Measurements from ENCODE around the gene SRSF5.
"Not testable (repeated sequence)": the region's sequence is repeated elsewhere in the genome, so short reads cannot be mapped to it uniquely, and the experiment has no call there.

Gene SRSF5

GRCh38 chr14:69766984-69767368, at the start of gene SRSF5:
SRSF5 (plus strand) TSS chr14:69767142; CDS start chr14:69768157, 1,015 bp downstream.
- Histone ChIP-seq H3K27me3 (ENCODE audit: control insufficient read depth in 1 of 2, insufficient read depth in 2 of 2, low read length in 2 of 2) (no peaks in the 10 kb centered on the region), H3K27ac (ENCODE audit: low read depth, low read length) (peak within 1 kb of the TSS; percentile 100), H3K4me3 (ENCODE audit: low read depth in 1 of 2, low read length in 2 of 2) (peak within 1 kb of the TSS; percentile 78 to 100), H3K9me3 (ENCODE audit: low read length) (no peaks in the 10 kb centered on the region), H3K9ac (ENCODE audit: low read length) (peak within 1 kb of the TSS; percentile 100), H3K4me1 (ENCODE audit: insufficient read depth, low read length) (peaks cover 34% of the 10 kb centered on the region), H3K36me3 (ENCODE audit: insufficient read depth, low read length) (peaks cover 41% of the 10 kb centered on the region)

GRCh38 chr14:69718614-69719013, 48.3 kb upstream of the SRSF5 start:
- H3K4me1 ChIP-seq (ENCODE audit: insufficient read depth, low read length) = peaks cover 16% of the 10 kb centered on the region
- H3K4me3 ChIP-seq (ENCODE audit: low read depth in 1 of 2, low read length in 2 of 2); H3K27me3 ChIP-seq (ENCODE audit: control insufficient read depth in 1 of 2, insufficient read depth in 2 of 2, low read length in 2 of 2); H3K9me3 ChIP-seq (ENCODE audit: low read length); H3K27ac ChIP-seq (ENCODE audit: low read depth, low read length); H3K36me3 ChIP-seq (ENCODE audit: insufficient read depth, low read length); H3K9ac ChIP-seq (ENCODE audit: low read length): not testable (repeated sequence)

- no peak overlapping the region for H3K27ac ChIP-seq (ENCODE audit: low read depth, low read length)
- H3K36me3 ChIP-seq (ENCODE audit: insufficient read depth, low read length) = no peaks in the 10 kb centered on the region
- no peak overlapping the region for H3K9ac ChIP-seq (ENCODE audit: low read length)
- H3K4me3 ChIP-seq (ENCODE audit: low read depth in 1 of 2, low read length in 2 of 2) = no peak overlapping the region
- peaks cover 16% of the 10 kb centered on the region for H3K4me1 ChIP-seq (ENCODE audit: insufficient read depth, low read length)
- no peaks in the 10 kb centered on the region for H3K27me3 ChIP-seq (ENCODE audit: control insufficient read depth in 1 of 2, insufficient read depth in 2 of 2, low read length in 2 of 2)
- H3K9me3 ChIP-seq (ENCODE audit: low read length) = no peaks in the 10 kb centered on the region
Observed at GRCh38 chr14:69719501-69719951, 47.4 kb upstream of the SRSF5 start.

- Histone ChIP-seq H3K9ac (ENCODE audit: low read length) (no peak overlapping the region), H3K27ac (ENCODE audit: low read depth, low read length) (no peak overlapping the region), H3K4me3 (ENCODE audit: low read depth in 1 of 2, low read length in 2 of 2) (no peak overlapping the region), H3K9me3 (ENCODE audit: low read length) (no peaks in the 10 kb centered on the region), H3K27me3 (ENCODE audit: control insufficient read depth in 1 of 2, insufficient read depth in 2 of 2, low read length in 2 of 2) (no peaks in the 10 kb centered on the region), H3K4me1 (ENCODE audit: insufficient read depth, low read length) (peaks cover 12% of the 10 kb centered on the region), H3K36me3 (ENCODE audit: insufficient read depth, low read length) (no peaks in the 10 kb centered on the region)
Observed at GRCh38 chr14:69720912-69721311, 46.0 kb upstream of the SRSF5 start.

GRCh38 chr14:69726761-69727511, 40.0 kb upstream of the SRSF5 start:
- peak overlapping the region; percentile 1 for H3K9ac ChIP-seq (ENCODE audit: low read length)
- no peaks in the 10 kb centered on the region for H3K27me3 ChIP-seq (ENCODE audit: control insufficient read depth in 1 of 2, insufficient read depth in 2 of 2, low read length in 2 of 2)
- no peaks in the 10 kb centered on the region for H3K36me3 ChIP-seq (ENCODE audit: insufficient read depth, low read length)
- peak overlapping the region in 1 of 2 donors; percentile 49 for H3K4me3 ChIP-seq (ENCODE audit: low read depth in 1 of 2, low read length in 2 of 2)
- H3K27ac ChIP-seq (ENCODE audit: low read depth, low read length) = peak overlapping the region; percentile 49
- H3K9me3 ChIP-seq (ENCODE audit: low read length) = no peaks in the 10 kb centered on the region
- H3K4me1 ChIP-seq (ENCODE audit: insufficient read depth, low read length) = peaks cover 5% of the 10 kb centered on the region

GRCh38 chr14:69727860-69728259, 39.1 kb upstream of the SRSF5 start:
- H3K9ac ChIP-seq (ENCODE audit: low read length) = no peak overlapping the region
- H3K9me3 ChIP-seq (ENCODE audit: low read length) = no peaks in the 10 kb centered on the region
- H3K27me3 ChIP-seq (ENCODE audit: control insufficient read depth in 1 of 2, insufficient read depth in 2 of 2, low read length in 2 of 2) = no peaks in the 10 kb centered on the region
- H3K36me3 ChIP-seq (ENCODE audit: insufficient read depth, low read length) = no peaks in the 10 kb centered on the region
- no peak overlapping the region for H3K4me3 ChIP-seq (ENCODE audit: low read depth in 1 of 2, low read length in 2 of 2)
- peaks cover 5% of the 10 kb centered on the region for H3K4me1 ChIP-seq (ENCODE audit: insufficient read depth, low read length)
- H3K27ac ChIP-seq (ENCODE audit: low read depth, low read length) = no peak overlapping the region

GRCh38 chr14:69731919-69732598, 34.9 kb upstream of the SRSF5 start:
- not testable (repeated sequence) for H3K27ac ChIP-seq (ENCODE audit: low read depth, low read length); H3K27me3 ChIP-seq (ENCODE audit: control insufficient read depth in 1 of 2, insufficient read depth in 2 of 2, low read length in 2 of 2); H3K36me3 ChIP-seq (ENCODE audit: insufficient read depth, low read length); H3K4me3 ChIP-seq (ENCODE audit: low read depth in 1 of 2, low read length in 2 of 2); H3K9me3 ChIP-seq (ENCODE audit: low read length); H3K9ac ChIP-seq (ENCODE audit: low read length); H3K4me1 ChIP-seq (ENCODE audit: insufficient read depth, low read length)

- not testable (repeated sequence) for H3K36me3 ChIP-seq (ENCODE audit: insufficient read depth, low read length); H3K27ac ChIP-seq (ENCODE audit: low read depth, low read length); H3K4me3 ChIP-seq (ENCODE audit: low read depth in 1 of 2, low read length in 2 of 2); H3K27me3 ChIP-seq (ENCODE audit: control insufficient read depth in 1 of 2, insufficient read depth in 2 of 2, low read length in 2 of 2); H3K4me1 ChIP-seq (ENCODE audit: insufficient read depth, low read length); H3K9me3 ChIP-seq (ENCODE audit: low read length); H3K9ac ChIP-seq (ENCODE audit: low read length)
Observed at GRCh38 chr14:69736405-69736804, 30.5 kb upstream of the SRSF5 start.

GRCh38 chr14:69741055-69741454, 25.9 kb upstream of the SRSF5 start:
- Histone ChIP-seq H3K9me3 (ENCODE audit: low read length) (no peaks in the 10 kb centered on the region), H3K36me3 (ENCODE audit: insufficient read depth, low read length) (no peaks in the 10 kb centered on the region), H3K9ac (ENCODE audit: low read length) (no peak overlapping the region), H3K4me3 (ENCODE audit: low read depth in 1 of 2, low read length in 2 of 2) (no peak overlapping the region), H3K27me3 (ENCODE audit: control insufficient read depth in 1 of 2, insufficient read depth in 2 of 2, low read length in 2 of 2) (no peaks in the 10 kb centered on the region), H3K27ac (ENCODE audit: low read depth, low read length) (no peak overlapping the region), H3K4me1 (ENCODE audit: insufficient read depth, low read length) (no peaks in the 10 kb centered on the region)

GRCh38 chr14:69749956-69750355, 17.0 kb upstream of the SRSF5 start:
- H3K9ac ChIP-seq (ENCODE audit: low read length) = no peak overlapping the region
- no peak overlapping the region for H3K4me3 ChIP-seq (ENCODE audit: low read depth in 1 of 2, low read length in 2 of 2)
- H3K27ac ChIP-seq (ENCODE audit: low read depth, low read length) = no peak overlapping the region
- H3K9me3 ChIP-seq (ENCODE audit: low read length) = no peaks in the 10 kb centered on the region
- H3K4me1 ChIP-seq (ENCODE audit: insufficient read depth, low read length) = no peaks in the 10 kb centered on the region
- no peaks in the 10 kb centered on the region for H3K36me3 ChIP-seq (ENCODE audit: insufficient read depth, low read length)
- no peaks in the 10 kb centered on the region for H3K27me3 ChIP-seq (ENCODE audit: control insufficient read depth in 1 of 2, insufficient read depth in 2 of 2, low read length in 2 of 2)

- H3K36me3 ChIP-seq (ENCODE audit: insufficient read depth, low read length) = no peaks in the 10 kb centered on the region
- no peaks in the 10 kb centered on the region for H3K27me3 ChIP-seq (ENCODE audit: control insufficient read depth in 1 of 2, insufficient read depth in 2 of 2, low read length in 2 of 2)
- H3K9me3 ChIP-seq (ENCODE audit: low read length) = no peaks in the 10 kb centered on the region
- H3K27ac ChIP-seq (ENCODE audit: low read depth, low read length) = no peak overlapping the region
- no peak overlapping the region for H3K4me3 ChIP-seq (ENCODE audit: low read depth in 1 of 2, low read length in 2 of 2)
- no peaks in the 10 kb centered on the region for H3K4me1 ChIP-seq (ENCODE audit: insufficient read depth, low read length)
- H3K9ac ChIP-seq (ENCODE audit: low read length) = no peak overlapping the region
Observed at GRCh38 chr14:69750495-69750894, 16.4 kb upstream of the SRSF5 start.

- no peak overlapping the region for H3K4me3 ChIP-seq (ENCODE audit: low read depth in 1 of 2, low read length in 2 of 2)
- H3K9me3 ChIP-seq (ENCODE audit: low read length) = no peaks in the 10 kb centered on the region
- H3K36me3 ChIP-seq (ENCODE audit: insufficient read depth, low read length) = no peaks in the 10 kb centered on the region
- no peak overlapping the region for H3K27ac ChIP-seq (ENCODE audit: low read depth, low read length)
- no peaks in the 10 kb centered on the region for H3K27me3 ChIP-seq (ENCODE audit: control insufficient read depth in 1 of 2, insufficient read depth in 2 of 2, low read length in 2 of 2)
- no peaks in the 10 kb centered on the region for H3K4me1 ChIP-seq (ENCODE audit: insufficient read depth, low read length)
- H3K9ac ChIP-seq (ENCODE audit: low read length) = no peak overlapping the region
Observed at GRCh38 chr14:69752773-69753172, 14.2 kb upstream of the SRSF5 start.
